ENCODE measurements around the gene ARPC1A. TPM values are rescaled to one million over a fixed set of nuclear protein-coding genes. Genes with fewer than 3 reads are reported as not detected.
"Not testable (repeated sequence)": the region's sequence is repeated elsewhere in the genome, so short reads cannot be mapped to it uniquely, and the experiment has no call there.

ARPC1A gene
- total RNA-seq, 1 experiment from 2014 or later = 183 TPM

DNA sequence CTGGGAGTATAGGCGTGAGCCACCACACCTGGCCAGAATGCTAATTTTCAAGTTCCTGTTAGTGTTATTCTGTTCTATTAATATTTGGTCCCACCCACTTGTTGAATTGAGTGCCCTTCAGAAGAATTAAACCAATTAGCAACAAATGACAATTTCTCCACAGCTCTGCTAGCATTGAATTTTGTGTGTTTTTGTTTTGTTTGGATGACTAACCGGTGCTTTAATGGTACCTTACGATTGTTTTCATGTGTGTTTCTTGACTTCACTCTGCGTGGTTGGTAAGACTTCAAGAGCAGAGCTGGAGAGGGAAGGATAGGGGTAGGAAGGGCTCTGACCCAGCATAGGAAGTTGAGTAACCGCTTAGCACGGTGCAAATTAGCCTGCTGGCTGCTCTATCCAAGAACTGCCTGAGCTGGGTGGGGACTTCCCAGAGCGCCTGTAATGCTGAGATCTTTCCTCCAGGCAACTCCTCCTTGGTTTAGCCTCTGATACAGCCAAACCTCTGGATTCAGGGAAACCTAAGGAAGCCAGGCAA is 53.4 kb downstream of the ARPC1A start:
- intact Hi-C loops (cut with micrococcal nuclease) = loop anchor here (5.0 kb wide), 1 partner anchor 167 kb away; no protein-coding TSS in a partner anchor
- Histone ChIP-seq H3K9me3 (ENCODE audit: low read length) (no peaks in the 10 kb centered on the region), H3K4me3 (ENCODE audit: low read length) (no peak overlapping the region), H3K27ac (ENCODE audit: low read length) (no peak overlapping the region), H4K20me1 (ENCODE audit: low read length) (peaks cover 14% of the 10 kb centered on the region; the same call in 1 of the 2 replicates), H3K4me2 (ENCODE audit: low read length) (no peak overlapping the region), H3K27me3 (ENCODE audit: low read length) (no peaks in the 10 kb centered on the region), H3F3A (ENCODE audit: low read length, unreplicated experiment) (no peaks in the 10 kb centered on the region), H3K9me2 (replicated peaks; ENCODE audit: low read length) (no peaks in the 10 kb centered on the region), H2AFZ (ENCODE audit: low read length) (no peak overlapping the region), H3K4me1 (ENCODE audit: insufficient read depth, low read length) (peaks cover 10% of the 10 kb centered on the region; the same call in 1 of the 2 replicates), H3K9ac (ENCODE audit: low read length) (no peak overlapping the region), H3K36me3 (ENCODE audit: low read depth, low read length) (peaks cover 9% of the 10 kb centered on the region), H3K79me2 (ENCODE audit: low read length) (peaks cover 63% of the 10 kb centered on the region)
- ChIA-PET POLR2A (ENCODE audit: unreplicated experiment) (no interaction called here), CTCF (no interaction called here)
- ATAC-seq (peak; percentile 3; the same call in 1 of the 2 replicates), DNase-seq (peak; percentile 15)
- TF ChIP-seq EZH2 (IDR thresholded peaks at IDR 0.05; ENCODE audit: low read length, unreplicated experiment) (no peak), EZH2phosphoT487 (IDR thresholded peaks at IDR 0.05; ENCODE audit: borderline replicate concordance, low read length) (no peak)
- TF ChIP-seq, protein P1, sequence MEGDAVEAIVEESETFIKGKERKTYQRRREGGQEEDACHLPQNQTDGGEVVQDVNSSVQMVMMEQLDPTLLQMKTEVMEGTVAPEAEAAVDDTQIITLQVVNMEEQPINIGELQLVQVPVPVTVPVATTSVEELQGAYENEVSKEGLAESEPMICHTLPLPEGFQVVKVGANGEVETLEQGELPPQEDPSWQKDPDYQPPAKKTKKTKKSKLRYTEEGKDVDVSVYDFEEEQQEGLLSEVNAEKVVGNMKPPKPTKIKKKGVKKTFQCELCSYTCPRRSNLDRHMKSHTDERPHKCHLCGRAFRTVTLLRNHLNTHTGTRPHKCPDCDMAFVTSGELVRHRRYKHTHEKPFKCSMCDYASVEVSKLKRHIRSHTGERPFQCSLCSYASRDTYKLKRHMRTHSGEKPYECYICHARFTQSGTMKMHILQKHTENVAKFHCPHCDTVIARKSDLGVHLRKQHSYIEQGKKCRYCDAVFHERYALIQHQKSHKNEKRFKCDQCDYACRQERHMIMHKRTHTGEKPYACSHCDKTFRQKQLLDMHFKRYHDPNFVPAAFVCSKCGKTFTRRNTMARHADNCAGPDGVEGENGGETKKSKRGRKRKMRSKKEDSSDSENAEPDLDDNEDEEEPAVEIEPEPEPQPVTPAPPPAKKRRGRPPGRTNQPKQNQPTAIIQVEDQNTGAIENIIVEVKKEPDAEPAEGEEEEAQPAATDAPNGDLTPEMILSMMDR (conservative IDR thresholded peaks at IDR 0.05; ENCODE audit: low read depth, low read length) = no peak
- BruUV-seq (replicated peaks) = no TSS peak

DNA sequence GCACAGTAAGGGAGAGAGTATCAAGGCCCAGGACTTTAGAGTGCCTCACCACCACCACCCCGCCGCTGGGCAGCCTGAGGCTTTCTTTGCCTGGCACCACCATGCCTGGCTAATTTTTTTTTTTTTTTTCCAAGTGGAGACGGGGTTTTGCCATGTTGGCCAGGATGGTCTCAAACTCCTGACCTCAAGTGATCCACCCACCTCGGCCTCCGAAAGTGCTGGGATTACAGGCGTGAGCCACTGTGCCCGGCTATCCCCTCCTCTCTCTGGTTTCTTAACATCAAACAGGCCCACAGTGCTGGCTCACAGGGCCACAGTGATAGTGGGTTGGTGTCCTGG is 54.0 kb downstream of the ARPC1A start:
- H3K9ac ChIP-seq (ENCODE audit: low read length); H3K4me3 ChIP-seq (ENCODE audit: low read length); H3K27ac ChIP-seq (ENCODE audit: low read length); POLR2A ChIA-PET (ENCODE audit: unreplicated experiment); BruUV-seq (replicated peaks); H3K9me2 ChIP-seq (replicated peaks; ENCODE audit: low read length); H3F3A ChIP-seq (ENCODE audit: low read length, unreplicated experiment); H3K36me3 ChIP-seq (ENCODE audit: low read depth, low read length); H3K9me3 ChIP-seq (ENCODE audit: low read length); CTCF ChIA-PET; H3K4me1 ChIP-seq (ENCODE audit: insufficient read depth, low read length); H3K4me2 ChIP-seq (ENCODE audit: low read length); DNase-seq; H3K27me3 ChIP-seq (ENCODE audit: low read length); H2AFZ ChIP-seq (ENCODE audit: low read length); ATAC-seq: not testable (repeated sequence)
- intact Hi-C loops (cut with micrococcal nuclease) = loop anchor here (5.0 kb wide), 1 partner anchor 167 kb away; no protein-coding TSS in a partner anchor
- Histone ChIP-seq H4K20me1 (ENCODE audit: low read length) (peaks cover 14% of the 10 kb centered on the region; the same call in 1 of the 2 replicates), H3K79me2 (ENCODE audit: low read length) (peaks cover 63% of the 10 kb centered on the region)

DNA sequence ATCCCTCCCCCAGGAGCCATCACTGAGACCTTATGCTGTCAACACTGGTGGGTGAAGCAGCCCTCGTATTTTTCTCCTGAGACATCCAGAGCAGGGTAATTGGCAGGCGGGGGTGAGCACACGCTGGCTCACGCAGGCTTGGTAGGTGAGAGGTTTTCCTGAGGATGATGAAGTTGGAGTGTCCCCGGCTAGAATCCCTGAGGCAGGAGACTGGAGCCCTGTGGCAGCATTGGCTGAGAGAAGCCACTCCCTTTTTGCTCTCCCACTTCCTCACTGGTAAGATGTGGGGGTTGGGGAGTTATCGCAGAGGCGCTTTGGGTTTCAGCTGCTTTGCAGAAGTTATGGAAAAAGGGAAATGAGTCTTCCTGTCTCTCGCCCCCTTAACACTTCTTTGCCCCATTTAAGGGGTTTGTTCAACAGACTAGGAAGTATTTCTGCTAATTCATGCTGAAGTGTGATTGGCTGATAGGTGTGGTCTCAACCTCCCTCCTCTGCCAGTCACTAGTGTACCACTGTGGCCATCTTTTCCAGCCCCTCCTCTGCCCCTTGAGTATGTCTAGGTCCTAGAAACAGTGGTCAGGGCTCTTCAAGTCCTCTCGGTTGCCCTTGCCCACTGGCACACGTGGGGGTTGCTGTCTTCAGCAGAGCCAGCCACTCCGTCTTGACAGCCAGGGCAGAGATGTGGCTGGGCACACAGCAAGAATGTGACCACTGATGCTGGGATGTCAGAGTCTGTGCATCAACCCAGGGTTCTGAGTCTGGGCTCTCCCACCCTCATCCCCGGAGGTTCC is 54.5 kb downstream of the ARPC1A start:
- no peak overlapping the region for H3K4me3 ChIP-seq (ENCODE audit: low read length)
- H3K27me3 ChIP-seq (ENCODE audit: low read length) = no peaks in the 10 kb centered on the region
- DNase-seq (no peak), ATAC-seq (no peak)
- POLR2A ChIA-PET (ENCODE audit: unreplicated experiment) = no interaction called here
- H3K9me2 ChIP-seq (replicated peaks; ENCODE audit: low read length) = no peaks in the 10 kb centered on the region
- no peaks in the 10 kb centered on the region for H3K9me3 ChIP-seq (ENCODE audit: low read length)
- peaks cover 63% of the 10 kb centered on the region for H3K79me2 ChIP-seq (ENCODE audit: low read length)
- intact Hi-C loops (cut with micrococcal nuclease) = no loop called here
- no peak overlapping the region for H2AFZ ChIP-seq (ENCODE audit: low read length)
- peaks cover 9% of the 10 kb centered on the region for H3K36me3 ChIP-seq (ENCODE audit: low read depth, low read length)
- CTCF ChIA-PET = no interaction called here
- no peak for TF ChIP-seq EZH2phosphoT487 (IDR thresholded peaks at IDR 0.05; ENCODE audit: borderline replicate concordance, low read length)
- no peak for TF ChIP-seq EZH2 (IDR thresholded peaks at IDR 0.05; ENCODE audit: low read length, unreplicated experiment)
- TF ChIP-seq, protein P1 (conservative IDR thresholded peaks at IDR 0.05; ENCODE audit: low read depth, low read length) = no peak
- H3K9ac ChIP-seq (ENCODE audit: low read length) = no peak overlapping the region
- H3K27ac ChIP-seq (ENCODE audit: low read length) = no peak overlapping the region
- no peaks in the 10 kb centered on the region for H3F3A ChIP-seq (ENCODE audit: low read length, unreplicated experiment)
- H3K4me1 ChIP-seq (ENCODE audit: insufficient read depth, low read length) = peaks cover 10% of the 10 kb centered on the region; the same call in 1 of the 2 replicates
- no TSS peak for BruUV-seq (replicated peaks)
- H3K4me2 ChIP-seq (ENCODE audit: low read length) = no peak overlapping the region
- peaks cover 14% of the 10 kb centered on the region; the same call in 1 of the 2 replicates for H4K20me1 ChIP-seq (ENCODE audit: low read length)
